HAP-1 (cell line): Measurements from ENCODE around the gene JSRP1.

Experiments used
- DNase-seq, 2 experiments: peaks; one replicate each; pipeline ENCODE4 v3.0.0-alpha.2; 2016 to 2020; ENCODE audit warnings: low spot score in 2 of 2
- H3K27me3 ChIP-seq: fragments of 250-450 bp; sonication (Bioruptor Pico); 2 replicates; pipeline ENCODE4 v1.5.1; 2020; ENCODE audit warnings: low read depth, mild to moderate bottlenecking, moderate library complexity
- H3K36me3 ChIP-seq: fragments of 250-450 bp; sonication (Bioruptor Pico); replicated peaks from 2 replicates; pipeline ENCODE4 v1.5.1; 2020; ENCODE audit warnings: mild to moderate bottlenecking
- H3K4me1 ChIP-seq: fragments of 250-450 bp; sonication (Bioruptor Pico); 2 replicates; pipeline ENCODE4 v1.5.1; 2020; ENCODE audit warnings: mild to moderate bottlenecking
- H3K4me3 ChIP-seq: fragments of 250-450 bp; sonication (Bioruptor Pico); 2 replicates; pipeline ENCODE4 v1.5.1; 2020; ENCODE audit warnings: mild to moderate bottlenecking, moderate library complexity
- H3K9me3 ChIP-seq: fragments of 250-450 bp; sonication (Bioruptor Pico); 2 replicates; pipeline ENCODE4 v1.5.1; 2020; ENCODE audit warnings: mild to moderate bottlenecking, moderate library complexity
- in situ Hi-C: fragments of 300-500 bp; cut with MboI; formaldehyde crosslinking; loops from 3 replicates; pipeline ENCODE4 v1.14.3; 2020; ENCODE audit warnings: low sequenced_read_pairs, inconsistent platforms, mixed read lengths

Gene JSRP1

DNA sequence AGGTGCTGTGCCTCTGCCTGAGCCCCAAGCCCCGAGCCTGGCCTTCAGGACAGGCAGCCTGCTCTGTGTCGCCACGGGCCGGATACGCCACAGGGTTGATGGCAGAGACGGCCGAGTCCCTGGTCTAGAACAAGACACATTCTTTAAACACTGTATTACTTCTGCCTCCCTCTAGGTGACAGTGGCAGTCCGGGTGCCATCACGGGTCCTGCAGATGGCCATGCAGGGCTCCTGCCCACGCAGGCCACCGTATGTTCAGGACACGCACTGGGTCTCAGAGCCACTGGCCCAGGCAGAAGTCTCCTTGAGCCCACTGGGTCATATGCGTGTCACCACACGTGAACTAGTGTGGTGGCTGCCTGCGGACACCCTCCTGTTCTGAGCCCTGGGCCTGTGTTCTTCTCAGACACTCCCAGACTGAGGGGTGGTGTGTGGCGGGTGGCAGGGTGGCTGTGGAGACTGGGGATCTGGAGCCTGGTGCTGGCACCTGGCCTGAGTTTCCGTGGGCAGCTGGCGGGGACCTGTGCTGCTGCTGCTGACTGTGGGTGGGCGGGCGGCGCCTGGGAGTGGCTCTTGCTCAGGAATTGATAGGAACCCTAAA is 24.5 kb downstream of the JSRP1 start:
- in situ Hi-C loops, result no loop called here
- DNase-seq, result peak in 1 of 2 experiments; percentile 54

GRCh38 chr19:2230807-2231533 is 25.2 kb downstream of the JSRP1 start:
- peaks cover 73% of the 10 kb centered on the region for H3K36me3 ChIP-seq
- in situ Hi-C loops, result no loop called here
- H3K4me3 ChIP-seq, result no peak overlapping the region
- no peaks in the 10 kb centered on the region for H3K9me3 ChIP-seq
- no peaks in the 10 kb centered on the region for H3K27me3 ChIP-seq
- no peak for DNase-seq
- H3K4me1 ChIP-seq, result peaks cover 7% of the 10 kb centered on the region

More for the DNA sequence above, 24.5 kb downstream of the JSRP1 start:
- no peak overlapping the region for H3K4me3 ChIP-seq
- no peaks in the 10 kb centered on the region for H3K27me3 ChIP-seq
- peaks cover 7% of the 10 kb centered on the region for H3K4me1 ChIP-seq
- H3K9me3 ChIP-seq, result no peaks in the 10 kb centered on the region
- H3K36me3 ChIP-seq, result peaks cover 68% of the 10 kb centered on the region

GRCh38 chr19:2230033-2230531 is 26.1 kb downstream of the JSRP1 start:
- no peaks in the 10 kb centered on the region for H3K27me3 ChIP-seq
- H3K9me3 ChIP-seq, result no peaks in the 10 kb centered on the region
- DNase-seq, result no peak
- H3K36me3 ChIP-seq, result peaks cover 82% of the 10 kb centered on the region
- no peak overlapping the region for H3K4me3 ChIP-seq
- peaks cover 6% of the 10 kb centered on the region for H3K4me1 ChIP-seq
- in situ Hi-C loops, result no loop called here

GRCh38 chr19:2229103-2230032 is 26.8 kb downstream of the JSRP1 start:
- no peaks in the 10 kb centered on the region for H3K9me3 ChIP-seq
- no peaks in the 10 kb centered on the region for H3K27me3 ChIP-seq
- peaks cover 83% of the 10 kb centered on the region for H3K36me3 ChIP-seq
- in situ Hi-C loops, result no loop called here
- H3K4me1 ChIP-seq, result no peaks in the 10 kb centered on the region
- no peak overlapping the region for H3K4me3 ChIP-seq
- no peak for DNase-seq

GRCh38 chr19:2228157-2229030 is 27.8 kb downstream of the JSRP1 start:
- Histone ChIP-seq H3K9me3 (no peaks in the 10 kb centered on the region), H3K27me3 (no peaks in the 10 kb centered on the region), H3K36me3 (peaks cover 79% of the 10 kb centered on the region), H3K4me1 (no peaks in the 10 kb centered on the region), H3K4me3 (no peak overlapping the region)
- DNase-seq, result no peak
- in situ Hi-C loops, result no loop called here

GRCh38 chr19:2227415-2228156 is 28.6 kb downstream of the JSRP1 start:
- in situ Hi-C loops, result no loop called here
- no peak for DNase-seq
- Histone ChIP-seq H3K36me3 (peaks cover 71% of the 10 kb centered on the region), H3K4me3 (no peak overlapping the region), H3K4me1 (no peaks in the 10 kb centered on the region), H3K27me3 (no peaks in the 10 kb centered on the region), H3K9me3 (no peaks in the 10 kb centered on the region)

DNA sequence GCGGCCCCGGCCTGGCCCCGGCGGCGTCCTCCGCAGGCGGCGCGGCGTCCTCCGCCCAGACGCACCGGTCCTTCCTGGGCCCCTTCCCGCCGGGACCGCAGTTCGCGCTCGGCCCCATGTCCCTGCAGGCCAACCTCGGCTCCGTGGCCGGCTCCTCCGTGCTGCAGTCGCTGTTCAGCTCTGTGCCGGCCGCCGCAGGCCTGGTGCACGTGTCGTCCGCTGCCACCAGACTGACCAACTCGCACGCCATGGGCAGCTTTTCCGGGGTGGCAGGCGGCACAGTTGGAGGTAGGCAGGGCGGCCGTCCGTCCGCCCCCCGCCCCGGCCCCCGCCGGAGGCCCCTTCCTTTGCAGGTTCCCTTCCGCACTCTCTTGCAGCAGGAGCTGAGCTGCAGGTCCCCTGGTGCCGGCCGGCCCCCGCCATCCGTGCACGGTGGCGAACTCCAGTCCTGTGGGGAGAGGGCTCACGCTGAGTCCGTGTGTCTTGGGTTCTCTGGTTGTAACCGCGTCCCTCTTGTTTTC is 29.3 kb downstream of the JSRP1 start:
- H3K4me3 ChIP-seq, result no peak overlapping the region
- peaks cover 66% of the 10 kb centered on the region for H3K36me3 ChIP-seq
- no peaks in the 10 kb centered on the region for H3K9me3 ChIP-seq
- H3K4me1 ChIP-seq, result no peaks in the 10 kb centered on the region
- in situ Hi-C loops, result no loop called here
- H3K27me3 ChIP-seq, result no peaks in the 10 kb centered on the region
- no peak for DNase-seq

GRCh38 chr19:2226051-2226839 is 30.0 kb downstream of the JSRP1 start:
- in situ Hi-C loops, result no loop called here
- H3K4me1 ChIP-seq, result no peaks in the 10 kb centered on the region
- no peaks in the 10 kb centered on the region for H3K9me3 ChIP-seq
- H3K4me3 ChIP-seq, result no peak overlapping the region
- peaks cover 60% of the 10 kb centered on the region for H3K36me3 ChIP-seq
- DNase-seq, result no peak
- no peaks in the 10 kb centered on the region for H3K27me3 ChIP-seq

GRCh38 chr19:2225415-2226050 is 30.7 kb downstream of the JSRP1 start:
- Histone ChIP-seq H3K27me3 (no peaks in the 10 kb centered on the region), H3K4me3 (no peak overlapping the region), H3K36me3 (peaks cover 54% of the 10 kb centered on the region), H3K9me3 (no peaks in the 10 kb centered on the region), H3K4me1 (no peaks in the 10 kb centered on the region)
- in situ Hi-C loops, result no loop called here
- DNase-seq, result no peak

GRCh38 chr19:2224754-2225349 is 31.4 kb downstream of the JSRP1 start:
- H3K4me3 ChIP-seq, result no peak overlapping the region
- H3K4me1 ChIP-seq, result no peaks in the 10 kb centered on the region
- H3K27me3 ChIP-seq, result no peaks in the 10 kb centered on the region
- peaks cover 53% of the 10 kb centered on the region for H3K36me3 ChIP-seq
- in situ Hi-C loops, result no loop called here
- no peak for DNase-seq
- H3K9me3 ChIP-seq, result no peaks in the 10 kb centered on the region

GRCh38 chr19:2223959-2224358 is 32.3 kb downstream of the JSRP1 start:
- H3K9me3 ChIP-seq, result no peaks in the 10 kb centered on the region
- no peak overlapping the region for H3K4me3 ChIP-seq
- no peaks in the 10 kb centered on the region for H3K27me3 ChIP-seq
- no peaks in the 10 kb centered on the region for H3K4me1 ChIP-seq
- peaks cover 52% of the 10 kb centered on the region for H3K36me3 ChIP-seq
- no peak for DNase-seq
- in situ Hi-C loops, result no loop called here
